WTC11 (cell line): ENCODE results near the gene BACH2.

ENCODE experiments used
- AFF4 ChIP-seq: sonication (generic); formaldehyde crosslinking; IDR thresholded peaks from 2 replicates; pipeline ENCODE4 v1.8.1; 2023; ENCODE audit warnings: mild to moderate bottlenecking, missing genetic modification reagents, borderline replicate concordance
- ARID4B ChIP-seq: sonication (generic); formaldehyde crosslinking; IDR thresholded peaks from 2 replicates; pipeline ENCODE4 v1.8.0; 2023; ENCODE audit warnings: missing genetic modification reagents, mild to moderate bottlenecking, borderline replicate concordance
- ATF2 ChIP-seq: sonication (generic); formaldehyde crosslinking; IDR thresholded peaks from 2 replicates; pipeline ENCODE4 v1.8.1; 2022; ENCODE audit warnings: low read depth, missing genetic modification reagents, borderline replicate concordance
- CTCF ChIP-seq: fragments of 200-600 bp; IDR thresholded peaks from 2 replicates; pipeline ENCODE4 v1.8.0; 2022; ENCODE audit warnings: antibody characterized with exemption
- MAX ChIP-seq: sonication (generic); formaldehyde crosslinking; IDR thresholded peaks from 2 replicates; pipeline ENCODE4 v1.8.0; 2022; ENCODE audit warnings: mild to moderate bottlenecking, missing genetic modification reagents
- MLX ChIP-seq: sonication (generic); formaldehyde crosslinking; IDR thresholded peaks from 2 replicates; pipeline ENCODE4 v1.8.1; 2023; ENCODE audit warnings: mild to moderate bottlenecking, missing genetic modification reagents, moderate library complexity
- TCF7 ChIP-seq: sonication (generic); formaldehyde crosslinking; IDR thresholded peaks from 2 replicates; pipeline ENCODE4 v1.8.0; 2022; ENCODE audit warnings: mild to moderate bottlenecking, low read depth, missing genetic modification reagents, moderate library complexity
- TEAD1 ChIP-seq: sonication (generic); formaldehyde crosslinking; IDR thresholded peaks from 2 replicates; pipeline ENCODE4 v1.8.0; 2022; ENCODE audit warnings: mild to moderate bottlenecking, missing genetic modification reagents
- ZNF138 ChIP-seq: sonication (generic); formaldehyde crosslinking; conservative IDR thresholded peaks from 2 replicates; pipeline ENCODE4 v1.8.1; 2022; ENCODE audit warnings: mild to moderate bottlenecking, moderate library complexity, missing genetic modification reagents
- ZNF263 ChIP-seq: sonication (generic); formaldehyde crosslinking; IDR thresholded peaks from 2 replicates; pipeline ENCODE4 v1.8.1; 2022; ENCODE audit warnings: low read depth, mild to moderate bottlenecking, moderate library complexity, missing genetic modification reagents
- ZNF416 ChIP-seq: fragments of 250-450 bp; sonication (Bioruptor Pico); IDR thresholded peaks from 2 replicates; pipeline ENCODE4 v1.9.0; 2021; ENCODE audit warnings: mild to moderate bottlenecking, inconsistent platforms
- ZSCAN18 ChIP-seq: fragments of 250-450 bp; sonication (Bioruptor Pico); IDR thresholded peaks from 2 replicates; pipeline ENCODE4 v2.1.2; 2022; ENCODE audit warnings: mild to moderate bottlenecking, moderate library complexity

- TF ChIP-seq TEAD1 (CRISPR knock-in tag) (no peak), ZNF263 (CRISPR knock-in tag) (no peak), ARID4B (CRISPR knock-in tag) (no peak), MLX (CRISPR knock-in tag) (no peak), CTCF (no peak), MAX (no peak), ZNF416 (CRISPR knock-in tag) (no peak), ZSCAN18 (CRISPR knock-in tag) (no peak), AFF4 (CRISPR knock-in tag) (no peak), TCF7 (CRISPR knock-in tag) (no peak), ZNF138 (CRISPR knock-in tag) (no peak), ATF2 (CRISPR knock-in tag) (no peak)
Observed at GRCh38 chr6:90272895-90273294, 23.7 kb downstream of the BACH2 start.
